ENCODE measurements around the gene IQCH. TPM values are rescaled to one million over a fixed set of nuclear protein-coding genes. Genes with fewer than 3 reads are reported as not detected.

Gene IQCH
- total RNA-seq, 1 experiment from 2014 or later = 1.1 TPM

DNA sequence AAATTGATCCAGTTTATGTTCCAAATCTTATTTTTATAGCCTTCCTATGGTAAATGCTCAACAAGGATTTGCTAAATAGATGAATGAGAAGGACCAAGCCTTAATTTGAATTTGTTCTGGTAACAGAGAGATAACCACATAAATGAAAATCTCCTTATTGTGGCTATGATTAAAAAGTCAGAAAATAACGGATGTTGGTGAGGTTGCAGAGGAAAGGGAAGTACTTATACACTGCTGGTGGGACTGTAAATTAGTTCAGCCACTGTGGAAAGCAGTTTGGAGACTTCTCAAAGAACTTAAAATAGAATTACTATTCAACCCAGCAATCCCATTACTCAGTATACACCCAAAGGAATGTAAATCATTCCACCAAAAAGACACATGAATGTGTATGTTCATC lies 26.3 kb upstream of the IQCH start:
- no peak overlapping the region for H3K18ac ChIP-seq (ENCODE audit: insufficient read length, low read depth, low read length)
- H3K4me1 Mint-ChIP-seq = no peaks in the 10 kb centered on the region
- no peak overlapping the region for H2BK5ac ChIP-seq (ENCODE audit: insufficient read length, low read length)
- no peak overlapping the region for H2AK5ac ChIP-seq (ENCODE audit: insufficient read length, low read length)
- no peaks in the 10 kb centered on the region for H3K27me3 ChIP-seq (ENCODE audit: insufficient read depth, low read length)
- no peak overlapping the region for H3T11ph ChIP-seq (ENCODE audit: low read length)
- peaks cover 3 to 40% (median 26%) of the 10 kb centered on the region in 3 experiments; a peak in 5 of 7 replicates for H3K36me3 Mint-ChIP-seq (ENCODE audit: insufficient read depth in 1 of 3, low read depth in 3 of 3)
- H3K4me2 ChIP-seq (ENCODE audit: insufficient read depth, insufficient read length, low read length) = no peak overlapping the region
- H3K79me2 ChIP-seq (ENCODE audit: insufficient read depth, low read length) = no peaks in the 10 kb centered on the region
- no peak overlapping the region for H2BK15ac ChIP-seq (ENCODE audit: low read depth, low read length)
- H3K23me2 ChIP-seq (ENCODE audit: insufficient read length, low read depth, low read length, poor library complexity, severe bottlenecking) = no peaks in the 10 kb centered on the region
- no peak overlapping the region for H3K27ac ChIP-seq (ENCODE audit: insufficient read length, low read depth, low read length)
- H3K4ac ChIP-seq (ENCODE audit: low read depth, low read length) = no peak overlapping the region
- no peak overlapping the region for H2BK120ac ChIP-seq (ENCODE audit: low read depth, low read length, poor library complexity, severe bottlenecking)
- no peak overlapping the region for H3K56ac ChIP-seq (ENCODE audit: insufficient read length, low read depth, low read length)
- H3K14ac ChIP-seq (ENCODE audit: insufficient read depth, low read length) = no peak overlapping the region
- H3K9me3 Mint-ChIP-seq = no peaks in the 10 kb centered on the region
- no peak overlapping the region for H2BK12ac ChIP-seq (ENCODE audit: insufficient read length, low read depth, low read length)
- H3K4me3 Mint-ChIP-seq = no peak overlapping the region
- H3K27ac Mint-ChIP-seq = no peak overlapping the region
- H2AFZ ChIP-seq (ENCODE audit: low read length) = no peak overlapping the region
- H3K79me1 ChIP-seq (ENCODE audit: insufficient read depth, low read depth, low read length, poor library complexity, severe bottlenecking) = no peaks in the 10 kb centered on the region
- TF ChIP-seq, protein P1, sequence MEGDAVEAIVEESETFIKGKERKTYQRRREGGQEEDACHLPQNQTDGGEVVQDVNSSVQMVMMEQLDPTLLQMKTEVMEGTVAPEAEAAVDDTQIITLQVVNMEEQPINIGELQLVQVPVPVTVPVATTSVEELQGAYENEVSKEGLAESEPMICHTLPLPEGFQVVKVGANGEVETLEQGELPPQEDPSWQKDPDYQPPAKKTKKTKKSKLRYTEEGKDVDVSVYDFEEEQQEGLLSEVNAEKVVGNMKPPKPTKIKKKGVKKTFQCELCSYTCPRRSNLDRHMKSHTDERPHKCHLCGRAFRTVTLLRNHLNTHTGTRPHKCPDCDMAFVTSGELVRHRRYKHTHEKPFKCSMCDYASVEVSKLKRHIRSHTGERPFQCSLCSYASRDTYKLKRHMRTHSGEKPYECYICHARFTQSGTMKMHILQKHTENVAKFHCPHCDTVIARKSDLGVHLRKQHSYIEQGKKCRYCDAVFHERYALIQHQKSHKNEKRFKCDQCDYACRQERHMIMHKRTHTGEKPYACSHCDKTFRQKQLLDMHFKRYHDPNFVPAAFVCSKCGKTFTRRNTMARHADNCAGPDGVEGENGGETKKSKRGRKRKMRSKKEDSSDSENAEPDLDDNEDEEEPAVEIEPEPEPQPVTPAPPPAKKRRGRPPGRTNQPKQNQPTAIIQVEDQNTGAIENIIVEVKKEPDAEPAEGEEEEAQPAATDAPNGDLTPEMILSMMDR (conservative IDR thresholded peaks at IDR 0.05) = no peak
- no peak for DNase-seq
- no peaks in the 10 kb centered on the region for H3K4me1 ChIP-seq (ENCODE audit: insufficient read depth, low read length)
- no peak overlapping the region for H3K9ac ChIP-seq (ENCODE audit: extremely low read depth, insufficient read length, low read length)
- no CpG with 5 or more reads among the region's 1 CpG for WGBS (ENCODE audit: extremely low coverage, insufficient read length, low lambda C conversion rate)
- no peak overlapping the region for H2BK20ac ChIP-seq (ENCODE audit: low read depth, low read length, poor library complexity, severe bottlenecking)
- no peak overlapping the region for H3K23ac ChIP-seq (ENCODE audit: insufficient read length, low read depth, low read length)
- no peaks in the 10 kb centered on the region for H3K27me3 Mint-ChIP-seq (ENCODE audit: low read depth)
- H4K91ac ChIP-seq (ENCODE audit: insufficient read length, low read depth, low read length) = no peak overlapping the region
- H4K8ac ChIP-seq (replicated peaks; ENCODE audit: insufficient read length, low read depth, low read length) = no peak overlapping the region
- H3K9me3 ChIP-seq (ENCODE audit: control insufficient read depth, low read depth, low read length) = no peaks in the 10 kb centered on the region
- H4K5ac ChIP-seq (ENCODE audit: insufficient read length, low read depth, low read length) = no peak overlapping the region
- no peaks in the 10 kb centered on the region for H4K20me1 ChIP-seq (ENCODE audit: control insufficient read depth, insufficient read depth, insufficient read length)

All from H9 (cell line).